GM12865 (cell line): ENCODE results near the gene NFYC.

Experiments used
- DNase-seq: peaks from one replicate; pipeline ENCODE4 v3.0.0; 2010; ENCODE audit warnings: low read depth
- H3K4me3 ChIP-seq: 2 replicates; pipeline ENCODE4 v1.5.1; 2011; ENCODE audit warnings: mild to moderate bottlenecking, low read depth, low read length, control low read depth
- CTCF ChIP-seq: IDR thresholded peaks from 2 replicates; pipeline ENCODE4 v1.5.1; 2011; ENCODE audit warnings: low read length, control low read depth, low read depth, inconsistent platforms; ENCODE audit not compliant: insufficient read depth; ENCODE audit errors: missing control alignments

NFYC gene

GRCh38 chr1:40750451-40750908 lies 59.0 kb downstream of the NFYC start:
- DNase-seq, result no peak
- TF ChIP-seq CTCF, result no peak
- H3K4me3 ChIP-seq, result no peak overlapping the region

GRCh38 chr1:40751802-40752201 lies 60.3 kb downstream of the NFYC start:
- H3K4me3 ChIP-seq, result no peak overlapping the region
- no peak for TF ChIP-seq CTCF
- no peak for DNase-seq

GRCh38 chr1:40753142-40753882 lies 61.8 kb downstream of the NFYC start:
- no peak for TF ChIP-seq CTCF

GRCh38 chr1:40754201-40754600 lies 62.7 kb downstream of the NFYC start:
- TF ChIP-seq CTCF, result no peak
- DNase-seq, result no peak
- no peak overlapping the region for H3K4me3 ChIP-seq

More at GRCh38 chr1:40753142-40753882, 61.8 kb downstream of the NFYC start:
- H3K4me3 ChIP-seq, result no peak overlapping the region
- DNase-seq, result peak; percentile 59

GRCh38 chr1:40755067-40755466 lies 63.6 kb downstream of the NFYC start:
- H3K4me3 ChIP-seq, result no peak overlapping the region
- no peak for TF ChIP-seq CTCF
- no peak for DNase-seq

GRCh38 chr1:40756523-40756922 lies 65.0 kb downstream of the NFYC start:
- no peak overlapping the region for H3K4me3 ChIP-seq
- no peak for DNase-seq
- no peak for TF ChIP-seq CTCF

GRCh38 chr1:40757084-40757483 lies 65.6 kb downstream of the NFYC start:
- DNase-seq, result no peak
- TF ChIP-seq CTCF, result no peak
- H3K4me3 ChIP-seq, result no peak overlapping the region
